GM21528 (cell line): ENCODE results near the gene FSTL5.
"Not testable (repeated sequence)": the region's sequence is repeated elsewhere in the genome, so short reads cannot be mapped to it uniquely, and the experiment has no call there.

Experiments
- ATAC-seq: cut with Tn5 transposase; IDR thresholded peaks from one replicate; pipeline ENCODE4 v1.9.1; 2021; ENCODE audit warnings: mild to moderate bottlenecking, moderate library complexity; ENCODE audit not compliant: unreplicated experiment, low FRiP score

The FSTL5 gene

GRCh38 chr4:161758412-161758811, 405.4 kb downstream of the FSTL5 start:
- not testable (repeated sequence) for ATAC-seq

GRCh38 chr4:161728929-161729328, 434.9 kb downstream of the FSTL5 start:
- no peak for ATAC-seq

- ATAC-seq = no peak
These were observed 441.9 kb downstream of the FSTL5 start for GRCh38 chr4:161721947-161722346.

GRCh38 chr4:161717084-161717483, 446.7 kb downstream of the FSTL5 start:
- no peak for ATAC-seq

- no peak for ATAC-seq
These were observed 448.9 kb downstream of the FSTL5 start for GRCh38 chr4:161714931-161715330.

DNA sequence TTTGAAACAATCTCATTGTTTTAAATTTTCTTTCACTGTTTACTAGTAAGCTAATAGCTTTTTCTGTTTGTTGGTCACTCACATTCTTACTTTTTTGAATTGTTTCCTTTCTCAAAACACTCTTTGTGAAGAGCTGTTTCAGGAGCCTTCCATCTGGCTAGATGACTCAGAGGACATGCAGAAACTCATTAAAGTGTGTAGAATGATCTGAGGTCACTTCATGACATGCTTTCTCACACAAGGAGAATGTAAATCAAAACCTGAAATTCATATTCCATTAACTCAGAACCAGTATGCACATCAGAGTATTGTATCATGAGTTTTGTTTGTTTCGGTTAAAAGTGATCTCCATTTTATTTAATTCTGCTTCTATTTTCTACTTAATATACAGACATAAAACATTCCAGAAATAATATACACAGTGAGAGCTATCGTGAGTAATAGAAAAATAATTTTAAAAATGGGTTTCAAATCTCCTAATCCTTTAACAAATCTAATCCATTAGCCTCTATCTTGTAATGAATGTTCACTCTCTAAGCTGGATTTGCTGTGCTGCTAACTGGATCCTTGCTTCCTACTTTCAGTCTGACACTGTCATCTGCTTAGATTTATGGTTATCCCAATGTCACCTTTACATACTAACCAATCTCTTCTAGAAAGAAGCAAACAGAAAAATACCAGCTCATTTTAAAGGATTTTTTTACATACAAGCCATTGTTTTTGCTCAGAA, 449.6 kb downstream of the FSTL5 start:
- ATAC-seq = no peak

DNA sequence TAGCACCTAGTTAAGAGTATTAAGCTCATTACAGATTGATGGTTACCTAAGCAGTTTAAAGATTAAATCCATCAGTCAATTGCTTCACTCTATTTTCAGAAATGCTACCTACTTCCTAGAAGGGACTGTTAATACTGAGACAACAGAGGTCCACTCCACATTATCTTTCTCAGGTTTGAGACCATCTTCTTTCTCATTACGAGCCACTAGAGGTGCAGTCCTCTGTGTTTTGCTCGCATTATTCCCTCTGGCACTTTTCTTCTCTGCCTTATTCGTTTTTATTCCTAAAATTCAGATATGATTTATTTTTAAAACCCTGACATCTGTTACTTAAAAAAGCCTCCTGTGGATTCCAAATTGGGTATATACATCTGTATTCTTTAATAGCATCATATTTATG, 459.1 kb downstream of the FSTL5 start:
- no peak for ATAC-seq

- no peak for ATAC-seq
These were observed 459.8 kb downstream of the FSTL5 start for GRCh38 chr4:161704040-161704439.

GRCh38 chr4:161702287-161702686, 461.5 kb downstream of the FSTL5 start:
- no peak for ATAC-seq

GRCh38 chr4:161696944-161697343, 466.9 kb downstream of the FSTL5 start:
- no peak for ATAC-seq

DNA sequence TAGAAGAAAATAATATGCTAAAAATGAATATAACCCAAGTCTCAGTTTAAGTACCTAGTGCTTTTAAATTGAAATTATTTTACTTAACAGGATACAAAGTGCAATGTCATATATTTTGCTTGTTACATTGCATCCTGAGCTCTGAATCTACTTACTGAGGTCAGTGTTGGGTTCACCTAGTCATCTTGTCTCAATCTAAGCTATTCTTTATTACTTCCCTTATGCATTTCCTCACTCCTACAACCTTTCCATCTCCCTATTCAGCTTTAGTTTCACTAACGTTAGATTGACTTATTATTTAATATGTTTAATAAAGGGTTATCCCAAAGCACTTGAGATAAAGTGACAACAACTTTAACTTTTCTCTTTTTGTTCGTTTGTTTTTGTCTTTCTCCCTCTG, 483.7 kb downstream of the FSTL5 start:
- ATAC-seq = no peak

- no peak for ATAC-seq
These were observed 499.1 kb downstream of the FSTL5 start for GRCh38 chr4:161664740-161665139.

DNA sequence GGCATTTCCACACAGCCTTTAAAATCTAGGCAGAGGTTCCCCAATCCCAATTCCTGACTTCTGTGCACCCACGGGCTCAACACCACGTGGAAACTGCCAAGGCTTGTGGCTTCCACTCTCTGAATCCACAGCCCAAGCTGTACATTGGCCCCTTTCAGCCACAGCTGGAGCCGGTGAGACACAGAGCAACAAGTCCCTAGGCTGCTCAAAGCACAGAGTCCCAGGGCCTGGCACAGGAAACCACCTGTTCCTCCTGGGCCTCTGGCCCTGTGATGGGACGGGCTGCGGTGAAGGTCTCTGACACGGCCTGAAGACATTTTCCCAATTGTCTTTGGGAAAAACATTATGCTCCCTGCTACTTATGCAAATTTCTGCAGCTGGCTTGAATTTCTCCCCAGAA, 500.0 kb downstream of the FSTL5 start:
- ATAC-seq = no peak

DNA sequence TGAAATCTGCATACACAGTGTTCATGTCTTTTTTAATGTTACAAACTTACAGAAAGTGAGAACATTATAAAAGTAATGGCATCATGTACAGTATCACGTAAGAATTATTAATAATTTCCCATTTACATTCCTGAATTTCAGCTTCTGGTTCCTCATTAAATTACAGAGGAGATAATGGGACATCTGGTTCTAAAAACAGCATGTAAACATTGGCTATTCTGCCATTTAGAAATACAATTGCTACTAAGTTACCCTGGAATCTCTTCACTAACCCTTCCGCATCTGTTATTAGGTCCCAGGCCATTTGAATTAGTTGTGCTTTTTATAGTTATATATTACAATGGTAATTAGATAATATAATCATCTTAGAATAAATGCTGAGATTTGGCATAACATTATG, 505.1 kb downstream of the FSTL5 start:
- no peak for ATAC-seq

GRCh38 chr4:161657616-161658015, 506.2 kb downstream of the FSTL5 start:
- no peak for ATAC-seq

DNA sequence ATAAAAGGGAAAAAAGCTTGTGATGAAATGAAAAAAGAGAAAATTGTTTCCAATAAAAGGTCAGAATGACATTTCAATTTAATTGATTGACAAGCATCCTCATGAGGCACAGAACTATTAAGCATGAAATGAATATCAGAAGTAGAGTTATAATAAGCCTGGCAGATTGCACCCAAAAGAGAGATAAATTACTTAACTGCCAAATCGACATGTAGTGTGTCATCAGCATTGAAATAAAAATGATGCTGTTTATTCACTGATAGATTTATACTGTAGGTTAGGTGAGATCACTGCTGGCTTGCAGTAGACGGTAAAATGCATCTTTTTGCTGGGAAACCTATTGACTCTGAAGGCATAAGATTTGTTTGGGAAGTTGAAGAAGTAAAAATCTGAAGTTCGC, 507.2 kb downstream of the FSTL5 start:
- no peak for ATAC-seq

- no peak for ATAC-seq
These were observed 508.7 kb downstream of the FSTL5 start for GRCh38 chr4:161655148-161655547.

DNA sequence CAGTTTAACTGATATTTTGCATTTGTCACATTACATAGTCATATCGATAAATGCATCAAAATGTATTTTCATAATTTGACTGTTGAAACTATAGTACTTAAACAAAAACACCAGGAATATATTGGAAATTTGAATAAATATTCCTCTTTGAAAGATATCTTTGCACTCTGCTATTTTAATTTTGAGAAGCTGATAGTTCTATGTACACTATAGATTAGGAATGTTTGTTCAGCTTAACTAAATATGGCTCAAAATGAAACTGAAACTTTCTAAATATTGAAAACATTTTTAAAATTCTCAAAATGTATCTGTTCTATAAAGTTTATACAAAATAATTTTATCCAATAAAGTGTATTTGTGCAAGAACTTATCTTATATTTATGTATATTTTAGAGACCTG, 510.1 kb downstream of the FSTL5 start:
- ATAC-seq = no peak

DNA sequence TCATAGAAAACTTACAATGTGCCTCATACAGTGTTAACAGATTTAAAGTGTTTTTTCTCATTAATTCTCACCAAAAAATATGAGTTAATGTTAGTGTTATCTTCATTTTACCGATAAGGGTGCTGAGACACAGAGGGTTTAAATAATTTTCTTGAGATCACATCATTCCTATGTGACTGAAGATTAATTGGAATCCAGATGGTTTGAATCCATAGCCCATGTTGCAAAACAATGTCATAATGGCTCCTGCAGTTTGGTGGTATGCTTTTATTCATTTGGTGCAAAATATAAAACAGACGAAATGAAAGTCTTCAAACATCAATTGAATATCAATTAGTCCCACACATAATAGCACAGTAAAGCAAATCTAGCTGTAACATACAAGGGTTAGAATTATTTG, 512.2 kb downstream of the FSTL5 start:
- ATAC-seq = no peak

GRCh38 chr4:161650812-161651211, 513.0 kb downstream of the FSTL5 start:
- no peak for ATAC-seq

- no peak for ATAC-seq
These were observed 516.0 kb downstream of the FSTL5 start for GRCh38 chr4:161647757-161648156.

GRCh38 chr4:161642708-161643107, 521.1 kb downstream of the FSTL5 start:
- no peak for ATAC-seq
